Neural cell (in vitro differentiated cells): ENCODE data around the gene CDT1.

Experiments
- CTCF ChIP-seq: fragments of 450-650 bp; IDR thresholded peaks from 2 replicates; pipeline ENCODE4 v1.5.1; 2014; ENCODE audit warnings: antibody characterized with exemption, mild to moderate bottlenecking, moderate library complexity; ENCODE audit not compliant: poor library complexity, severe bottlenecking
- EP300 ChIP-seq: fragments of 450-650 bp; conservative IDR thresholded peaks from 2 replicates; pipeline ENCODE4 v1.6.1; 2014; ENCODE audit warnings: antibody characterized with exemption, mild to moderate bottlenecking, moderate library complexity; ENCODE audit not compliant: poor library complexity, severe bottlenecking
- EZH2 ChIP-seq: fragments of 200-600, 300-800 bp; shearing (Covaris generic), sonication (generic); IDR thresholded peaks from 2 replicates; pipeline ENCODE4 v1.6.1; 2014; ENCODE audit warnings: antibody characterized with exemption, low read length, borderline replicate concordance, mild to moderate bottlenecking; ENCODE audit not compliant: insufficient read depth, poor library complexity, severe bottlenecking
- MXI1 ChIP-seq: fragments of 450-650 bp; conservative IDR thresholded peaks from 2 replicates; pipeline ENCODE4 v1.6.1; 2014; ENCODE audit warnings: antibody characterized with exemption, mild to moderate bottlenecking; ENCODE audit not compliant: poor library complexity, severe bottlenecking
- POLR2AphosphoS5 ChIP-seq: IDR thresholded peaks from 2 replicates; pipeline ENCODE4 v1.6.1; 2012
- RAD21 ChIP-seq: fragments of 450-650 bp; conservative IDR thresholded peaks from 2 replicates; pipeline ENCODE4 v1.6.1; 2014; ENCODE audit warnings: antibody characterized with exemption, mild to moderate bottlenecking, moderate library complexity
- REST ChIP-seq: IDR thresholded peaks from 2 replicates; pipeline ENCODE4 v1.6.1; 2012; ENCODE audit warnings: borderline replicate concordance
- SMC3 ChIP-seq: fragments of 450-650 bp; conservative IDR thresholded peaks from 2 replicates; pipeline ENCODE4 v1.6.1; 2014; ENCODE audit warnings: antibody characterized with exemption, mild to moderate bottlenecking, moderate library complexity; ENCODE audit not compliant: poor library complexity
- TAF1 ChIP-seq: IDR thresholded peaks from 2 replicates; pipeline ENCODE4 v1.6.1; 2012; ENCODE audit warnings: low read depth

GRCh38 chr16:88763502-88764053 lies 40.0 kb upstream of the CDT1 start:
- no peak for TF ChIP-seq CTCF
- TF ChIP-seq EZH2, result no peak
- TF ChIP-seq TAF1, result no peak
- TF ChIP-seq POLR2AphosphoS5, result no peak
- no peak for TF ChIP-seq REST
- no peak for TF ChIP-seq SMC3
- TF ChIP-seq EP300, result no peak
- no peak for TF ChIP-seq RAD21
- no peak for TF ChIP-seq MXI1
